Neuronal stem cell (in vitro differentiated cells): Measurements from ENCODE around the gene IFRD1.

Experiments used
- DNase-seq: peaks from one replicate; pipeline ENCODE4 v3.0.0-alpha.2; 2013; ENCODE audit warnings: low spot score
- H2AFZ ChIP-seq: one replicate; pipeline ENCODE4 v1.6.1; 2013; ENCODE audit warnings: mild to moderate bottlenecking, low read length, inconsistent platforms
- H2AK5ac ChIP-seq: 2 replicates; pipeline ENCODE4 v1.6.1; 2013; ENCODE audit warnings: low read depth, mild to moderate bottlenecking, inconsistent platforms, low read length, moderate library complexity, mixed read lengths
- H2BK120ac ChIP-seq: 2 replicates; pipeline ENCODE4 v1.6.1; 2013; ENCODE audit warnings: low read depth, mild to moderate bottlenecking, inconsistent platforms, low read length, moderate library complexity, mixed read lengths
- H2BK12ac ChIP-seq: one replicate; pipeline ENCODE4 v1.6.1; 2013; ENCODE audit warnings: low read length, inconsistent platforms
- H2BK15ac ChIP-seq: 2 replicates; pipeline ENCODE4 v1.6.1; 2013; ENCODE audit warnings: mild to moderate bottlenecking, low read length, inconsistent platforms, mixed read lengths
- H2BK5ac ChIP-seq: one replicate; pipeline ENCODE4 v1.6.1; 2013; ENCODE audit warnings: inconsistent platforms, mild to moderate bottlenecking, low read length, moderate library complexity
- H3K14ac ChIP-seq: one replicate; pipeline ENCODE4 v1.6.1; 2013; ENCODE audit warnings: low read length, inconsistent platforms
- H3K18ac ChIP-seq: 2 replicates; pipeline ENCODE4 v1.6.1; 2013; ENCODE audit warnings: low read length, inconsistent platforms
- H3K23ac ChIP-seq: 2 replicates; pipeline ENCODE4 v1.6.1; 2013; ENCODE audit warnings: low read depth, mild to moderate bottlenecking, mixed read lengths, low read length, inconsistent platforms; ENCODE audit not compliant: poor library complexity
- H3K27ac ChIP-seq: replicated peaks from 3 replicates; pipeline ENCODE4 v1.5.1; 2013; ENCODE audit warnings: low read length, inconsistent platforms
- H3K27me3 ChIP-seq, 3 experiments: 2 replicates each; pipeline ENCODE4 v1.6.1; 2013; ENCODE audit warnings: low read length in 3 of 3, mild to moderate bottlenecking in 2 of 3, inconsistent platforms in 1 of 3, low read depth in 1 of 3, mixed read lengths in 1 of 3, moderate library complexity in 1 of 3; ENCODE audit not compliant: control insufficient read depth in 3 of 3, insufficient read depth in 3 of 3
- H3K36me3 ChIP-seq, 2 donors: replicated peaks in 1 of 2; 2 replicates each; pipeline ENCODE4 v1.6.1; 2013; ENCODE audit warnings: low read length in 2 of 2; ENCODE audit not compliant: control insufficient read depth in 2 of 2, insufficient read depth in 2 of 2
- H3K4ac ChIP-seq: 2 replicates; pipeline ENCODE4 v1.6.1; 2013; ENCODE audit warnings: inconsistent platforms, mild to moderate bottlenecking, low read length, moderate library complexity
- H3K4me1 ChIP-seq, 2 donors: 1 replicate in 1 of 2; 2 replicates in 1 of 2; pipeline ENCODE4 v1.6.1; 2013; ENCODE audit warnings: low read length in 2 of 2, low read depth in 1 of 2; ENCODE audit not compliant: control insufficient read depth in 2 of 2, insufficient read depth in 1 of 2
- H3K4me2 ChIP-seq: one replicate; pipeline ENCODE4 v1.6.1; 2013; ENCODE audit warnings: mild to moderate bottlenecking, low read length, inconsistent platforms; ENCODE audit not compliant: insufficient read depth, poor library complexity, severe bottlenecking
- H3K4me3 ChIP-seq, 2 donors: 2 replicates each; pipeline ENCODE4 v1.5.1; 2013; ENCODE audit warnings: low read length in 2 of 2, mild to moderate bottlenecking in 2 of 2, inconsistent platforms in 1 of 2, moderate library complexity in 1 of 2
- H3K79me1 ChIP-seq: one replicate; pipeline ENCODE4 v1.6.1; 2013; ENCODE audit warnings: low read depth, mild to moderate bottlenecking, inconsistent platforms, low read length, moderate library complexity
- H3K9ac ChIP-seq: one replicate; pipeline ENCODE4 v1.6.1; 2013; ENCODE audit warnings: mild to moderate bottlenecking, low read depth, low read length, inconsistent platforms; ENCODE audit not compliant: poor library complexity
- H3K9me3 ChIP-seq, 2 donors: replicated peaks in 1 of 2; 2 replicates each; pipeline versions ENCODE3 to v1.6.1; 2013; ENCODE audit warnings: low read length in 2 of 2, mild to moderate bottlenecking in 2 of 2, inconsistent platforms in 1 of 2, low read depth in 1 of 2, mixed read lengths in 1 of 2, moderate library complexity in 1 of 2; ENCODE audit not compliant: control insufficient read depth in 2 of 2, insufficient read depth in 1 of 2
- H4K8ac ChIP-seq: one replicate; pipeline ENCODE4 v1.6.1; 2013; ENCODE audit warnings: low read depth, mild to moderate bottlenecking, inconsistent platforms, low read length, moderate library complexity
- H4K91ac ChIP-seq: one replicate; pipeline ENCODE4 v1.6.1; 2013; ENCODE audit warnings: low read length, low read depth, mild to moderate bottlenecking, inconsistent platforms; ENCODE audit not compliant: poor library complexity
- WGBS, 2 donors: extraction: QIAGEN DNeasy Blood & Tissue Kit; methylation state at CpG; one replicate each; pipeline ENCODE4 v1.1.7; 2013; ENCODE audit warnings: missing lambda C conversion rate in 2 of 2, mixed read lengths in 1 of 2; ENCODE audit not compliant: insufficient read length in 2 of 2, insufficient replicate concordance in 1 of 2; ENCODE audit errors: extremely low coverage in 2 of 2; 5-methylcytosine and 5-hydroxymethylcytosine counted together

Gene IFRD1

GRCh38 chr7:112503361-112503972, 53.2 kb downstream of the IFRD1 start:
- H3K4ac ChIP-seq: no peak overlapping the region
- H2AFZ ChIP-seq: no peak overlapping the region
- H3K27me3 ChIP-seq: no peaks in the 10 kb centered on the region
- H3K18ac ChIP-seq: no peak overlapping the region
- H3K9me3 ChIP-seq: no peaks in the 10 kb centered on the region
- no CpG with 5 or more reads among the region's 4 CpGs for WGBS, 2 donors
- no peak overlapping the region for H3K23ac ChIP-seq
- DNase-seq: no peak
- H3K4me1 ChIP-seq: peaks cover 2 to 4% of the 10 kb centered on the region in 2 donors
- H3K9ac ChIP-seq: no peak overlapping the region
- H3K27ac ChIP-seq: no peak overlapping the region
- no peak overlapping the region for H2BK5ac ChIP-seq
- no peaks in the 10 kb centered on the region for H3K36me3 ChIP-seq
- H2AK5ac ChIP-seq: no peak overlapping the region
- no peak overlapping the region for H4K8ac ChIP-seq
- H4K91ac ChIP-seq: no peak overlapping the region
- no peak overlapping the region for H3K14ac ChIP-seq
- no peak overlapping the region for H3K4me3 ChIP-seq
- H3K4me2 ChIP-seq: no peak overlapping the region
- H2BK12ac ChIP-seq: no peak overlapping the region
- no peak overlapping the region for H2BK120ac ChIP-seq
- H3K79me1 ChIP-seq: no peaks in the 10 kb centered on the region
- no peak overlapping the region for H2BK15ac ChIP-seq

DNA sequence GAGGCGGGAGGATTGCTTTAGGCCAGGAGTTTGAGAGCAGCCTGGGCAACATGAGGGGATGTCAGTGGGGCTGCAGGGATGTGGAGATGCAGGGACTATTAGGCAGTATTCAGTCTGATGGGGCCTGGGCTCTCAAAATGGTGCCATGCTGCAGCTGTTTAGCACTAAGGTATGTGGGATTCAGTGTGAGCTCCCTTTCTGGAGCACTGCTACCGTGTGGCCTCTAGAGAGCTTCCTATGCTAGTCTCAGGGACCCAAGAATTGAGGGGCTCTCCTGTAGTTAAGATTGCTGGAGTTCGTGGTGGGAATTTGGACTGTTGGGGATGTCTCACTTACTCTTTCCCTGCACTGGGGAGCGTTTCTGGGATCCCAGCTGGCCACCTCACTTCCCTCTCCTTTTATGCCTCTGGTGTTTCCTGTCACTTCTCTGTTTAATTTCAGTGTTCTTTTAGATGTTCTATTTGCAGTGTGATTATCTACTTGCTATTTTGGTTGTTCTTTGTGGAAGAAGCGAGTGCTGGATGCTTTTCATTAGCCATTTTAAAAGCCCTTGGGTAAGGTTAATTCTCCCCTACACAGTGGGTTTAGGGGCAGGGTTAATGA, 53.9 kb downstream of the IFRD1 start:
- Histone ChIP-seq H3K79me1 (no peaks in the 10 kb centered on the region), H3K36me3 (no peaks in the 10 kb centered on the region), H3K23ac (no peak overlapping the region), H4K91ac (no peak overlapping the region), H2AFZ (no peak overlapping the region), H3K27ac (no peak overlapping the region), H3K4me3 (no peak overlapping the region), H3K27me3 (no peaks in the 10 kb centered on the region), H2BK5ac (no peak overlapping the region), H3K14ac (no peak overlapping the region), H2BK15ac (no peak overlapping the region), H2AK5ac (no peak overlapping the region), H3K9ac (no peak overlapping the region), H4K8ac (no peak overlapping the region), H3K9me3 (no peaks in the 10 kb centered on the region), H3K4ac (no peak overlapping the region), H2BK12ac (no peak overlapping the region), H3K18ac (no peak overlapping the region), H3K4me1 (peaks cover 2 to 4% of the 10 kb centered on the region in 2 donors), H2BK120ac (no peak overlapping the region), H3K4me2 (no peak overlapping the region)
- no CpG with 5 or more reads among the region's 5 CpGs for WGBS, 2 donors
- no peak for DNase-seq

DNA sequence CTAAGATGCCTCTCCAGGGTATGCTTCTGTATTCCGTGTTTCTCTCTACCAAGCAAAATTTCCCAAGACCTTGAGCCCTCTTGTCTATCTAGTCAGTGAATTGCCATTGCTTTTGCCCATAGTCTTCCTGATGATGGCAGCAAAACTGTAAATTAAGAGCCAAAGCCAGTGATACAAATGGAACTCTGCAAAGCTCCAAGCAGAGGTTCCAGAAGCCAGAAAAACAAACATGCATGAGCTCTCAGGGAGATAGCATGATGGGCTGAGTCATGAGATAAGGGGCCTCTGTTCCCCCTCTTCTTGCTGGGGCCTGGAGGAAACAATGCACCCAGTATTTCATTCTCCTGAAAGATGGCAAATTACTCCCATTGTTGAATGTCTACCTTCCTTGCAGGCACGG, 55.2 kb downstream of the IFRD1 start:
- Histone ChIP-seq H3K4ac (no peak overlapping the region), H2AK5ac (no peak overlapping the region), H3K4me1 (peaks cover 2 to 4% of the 10 kb centered on the region in 2 donors), H3K9ac (no peak overlapping the region), H3K79me1 (no peaks in the 10 kb centered on the region), H4K8ac (no peak overlapping the region), H3K27me3 (peaks cover 0 to 2% (median 0%) of the 10 kb centered on the region in 3 experiments), H2AFZ (no peak overlapping the region), H2BK5ac (no peak overlapping the region), H3K36me3 (no peaks in the 10 kb centered on the region), H2BK15ac (no peak overlapping the region), H3K14ac (no peak overlapping the region), H2BK120ac (no peak overlapping the region), H3K23ac (no peak overlapping the region), H3K27ac (no peak overlapping the region), H4K91ac (no peak overlapping the region), H2BK12ac (no peak overlapping the region), H3K18ac (no peak overlapping the region), H3K4me3 (no peak overlapping the region), H3K9me3 (no peaks in the 10 kb centered on the region), H3K4me2 (no peak overlapping the region)
- WGBS, 2 donors: no CpG with 5 or more reads among the region's 2 CpGs
- DNase-seq: no peak

- no peak overlapping the region for H3K14ac ChIP-seq
- no peak overlapping the region for H2BK15ac ChIP-seq
- WGBS, 2 donors: no CpG with 5 or more reads among the region's 1 CpG
Measured at GRCh38 chr7:112508404-112508803, 58.1 kb downstream of the IFRD1 start.

More at GRCh38 chr7:112508404-112508803, 58.1 kb downstream of the IFRD1 start:
- Histone ChIP-seq H3K27ac (no peak overlapping the region), H2AFZ (no peak overlapping the region), H2BK5ac (no peak overlapping the region), H3K79me1 (no peaks in the 10 kb centered on the region), H3K18ac (no peak overlapping the region), H3K9ac (no peak overlapping the region), H2BK120ac (no peak overlapping the region), H3K36me3 (no peaks in the 10 kb centered on the region), H2AK5ac (no peak overlapping the region), H3K9me3 (no peaks in the 10 kb centered on the region), H3K27me3 (peaks cover 0 to 8% (median 0%) of the 10 kb centered on the region in 3 experiments), H3K4me2 (no peak overlapping the region), H3K4ac (no peak overlapping the region), H4K91ac (no peak overlapping the region), H3K4me3 (no peak overlapping the region), H3K23ac (no peak overlapping the region), H3K4me1 (no peaks in the 10 kb centered on the region), H4K8ac (no peak overlapping the region), H2BK12ac (no peak overlapping the region)
- no peak for DNase-seq
